ENCODE data around the gene PTPRG.

PTPRG gene

GRCh38 chr3:61841111-61841845 lies 279.9 kb downstream of the PTPRG start:
- no peak overlapping the region for H3K4me3 Mint-ChIP-seq
- no peaks in the 10 kb centered on the region for H3K36me3 Mint-ChIP-seq (ENCODE audit: insufficient read depth)
- H3K27me3 Mint-ChIP-seq = no peaks in the 10 kb centered on the region
- ATAC-seq (replicated peaks) (no peak), DNase-seq (no peak)
- H3K4me1 Mint-ChIP-seq (ENCODE audit: low read depth in 2 of 2) = no peaks in the 10 kb centered on the region
- no peaks in the 10 kb centered on the region for H3K9me3 Mint-ChIP-seq
- no peak overlapping the region for H3K27ac Mint-ChIP-seq

DNA sequence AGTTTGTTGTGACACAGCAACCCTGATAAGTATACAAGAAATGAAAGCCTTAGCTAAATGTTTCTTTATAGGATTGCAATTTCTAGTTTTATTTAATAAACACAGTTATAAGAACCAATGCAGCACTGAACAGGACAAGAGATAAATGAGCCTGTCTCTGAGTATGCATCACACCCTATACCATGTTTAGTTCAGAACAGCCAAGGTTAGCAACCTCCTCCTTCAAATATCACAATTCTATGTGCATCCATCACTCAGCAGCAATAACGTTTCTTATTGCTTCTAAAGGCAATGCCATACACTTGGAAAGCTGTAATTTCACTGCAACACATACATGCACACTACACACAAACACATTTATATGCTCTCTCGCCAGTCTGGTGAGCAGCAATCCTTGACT lies 280.6 kb downstream of the PTPRG start:
- Mint-ChIP-seq H3K27ac (no peak overlapping the region), H3K4me1 (ENCODE audit: low read depth in 2 of 2) (no peaks in the 10 kb centered on the region), H3K27me3 (no peaks in the 10 kb centered on the region), H3K4me3 (no peak overlapping the region), H3K9me3 (no peaks in the 10 kb centered on the region), H3K36me3 (ENCODE audit: insufficient read depth) (no peaks in the 10 kb centered on the region)
- DNase-seq = no peak
- ATAC-seq (replicated peaks) = no peak

DNA sequence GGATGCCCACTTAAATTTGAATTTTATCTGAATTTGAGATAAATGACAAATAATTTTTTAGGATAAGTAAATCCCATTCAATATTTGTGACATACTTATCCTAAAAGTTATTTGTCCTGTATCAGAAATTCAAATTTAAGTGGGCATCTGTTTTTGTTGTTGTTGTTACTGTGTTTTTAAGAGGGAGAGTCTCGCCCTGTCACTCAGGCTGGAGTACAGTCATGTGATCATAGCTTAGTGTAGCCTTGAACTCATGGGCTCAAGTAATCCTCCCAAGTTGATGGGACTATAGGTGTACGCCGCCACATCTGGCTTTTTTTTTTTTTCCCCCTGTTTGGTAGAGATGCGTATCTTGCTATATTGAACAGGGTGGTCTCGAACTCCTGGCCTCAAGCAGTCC lies 283.0 kb downstream of the PTPRG start:
- no peak for DNase-seq
- Mint-ChIP-seq H3K27me3 (no peaks in the 10 kb centered on the region), H3K4me3 (no peak overlapping the region), H3K27ac (no peak overlapping the region), H3K4me1 (ENCODE audit: low read depth in 2 of 2) (no peaks in the 10 kb centered on the region), H3K9me3 (peaks cover 0 to 1% of the 10 kb centered on the region in 2 donors), H3K36me3 (ENCODE audit: insufficient read depth) (no peaks in the 10 kb centered on the region)
- no peak for ATAC-seq (replicated peaks)

DNA sequence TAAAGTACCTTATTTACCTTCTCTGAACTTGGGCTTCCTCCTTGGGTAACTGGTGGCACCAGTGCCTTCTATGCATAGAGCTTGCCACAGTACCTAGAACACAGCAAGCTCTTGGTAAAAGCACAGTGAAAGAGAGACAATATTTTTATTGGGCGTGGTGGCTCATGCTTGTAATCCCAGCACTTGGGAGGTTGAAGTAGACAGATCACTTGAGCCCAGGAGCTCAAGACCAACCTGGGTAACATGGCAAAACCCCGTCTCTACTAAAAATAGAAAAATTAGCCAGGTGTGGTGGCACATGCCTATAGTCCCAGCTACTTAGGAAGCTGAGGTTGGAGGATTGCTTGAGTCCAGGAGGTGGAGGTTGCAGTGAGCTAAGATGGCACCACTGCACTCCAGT lies 285.1 kb downstream of the PTPRG start:
- H3K4me3 Mint-ChIP-seq = no peak overlapping the region

DNA sequence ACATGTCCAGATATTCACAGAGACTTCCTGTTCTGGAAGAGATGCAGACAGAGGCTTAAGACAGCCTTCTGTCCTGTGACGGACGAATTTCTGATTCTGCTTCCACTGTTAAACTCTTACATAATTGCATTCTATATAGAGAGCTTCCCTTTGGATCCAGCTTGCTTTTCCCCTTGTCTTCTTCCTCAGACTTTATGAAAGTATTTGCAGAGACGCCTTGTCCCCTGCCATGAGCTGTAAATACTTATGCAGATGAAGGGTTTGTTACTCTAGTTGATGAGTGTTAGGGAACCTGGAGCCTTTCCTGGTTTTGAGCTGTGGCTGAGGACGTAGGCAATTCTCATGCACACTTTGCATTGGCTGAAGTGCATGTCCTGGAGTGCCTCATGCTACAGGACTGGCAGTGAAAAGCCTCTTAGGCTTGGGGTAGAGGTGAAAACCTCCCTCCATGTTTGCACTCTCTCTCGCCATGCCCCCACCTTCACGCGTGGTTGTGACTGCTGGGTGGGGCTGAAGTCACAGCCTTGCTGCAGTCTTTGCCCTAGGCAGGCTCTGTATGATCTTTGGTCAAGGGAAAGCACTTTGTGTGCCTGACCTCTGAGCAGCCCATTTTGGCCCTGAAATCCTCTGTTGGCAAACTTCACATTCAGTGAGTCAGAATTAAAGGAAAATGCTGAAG lies 286.6 kb downstream of the PTPRG start:
- Mint-ChIP-seq H3K36me3 (ENCODE audit: insufficient read depth) (no peaks in the 10 kb centered on the region), H3K27me3 (no peaks in the 10 kb centered on the region), H3K9me3 (peaks cover 0 to 1% of the 10 kb centered on the region in 2 donors), H3K4me3 (no peak overlapping the region), H3K4me1 (ENCODE audit: low read depth in 2 of 2) (no peaks in the 10 kb centered on the region), H3K27ac (no peak overlapping the region)
- no peak for DNase-seq
- no peak for ATAC-seq (replicated peaks)

More for the DNA sequence above, 285.1 kb downstream of the PTPRG start:
- Mint-ChIP-seq H3K27me3 (no peaks in the 10 kb centered on the region), H3K4me1 (ENCODE audit: low read depth in 2 of 2) (no peaks in the 10 kb centered on the region), H3K9me3 (peaks cover 0 to 1% of the 10 kb centered on the region in 2 donors), H3K27ac (no peak overlapping the region), H3K36me3 (ENCODE audit: insufficient read depth) (no peaks in the 10 kb centered on the region)
- DNase-seq (no peak), ATAC-seq (replicated peaks) (no peak)

- no peaks in the 10 kb centered on the region for H3K27me3 Mint-ChIP-seq
- H3K36me3 Mint-ChIP-seq (ENCODE audit: insufficient read depth) = no peaks in the 10 kb centered on the region
- no peaks in the 10 kb centered on the region for H3K4me1 Mint-ChIP-seq (ENCODE audit: low read depth in 2 of 2)
- peaks cover 0 to 1% of the 10 kb centered on the region in 2 donors for H3K9me3 Mint-ChIP-seq
- H3K27ac Mint-ChIP-seq = no peak overlapping the region
- no peak for ATAC-seq (replicated peaks)
- DNase-seq = no peak
- H3K4me3 Mint-ChIP-seq = no peak overlapping the region
These were observed 287.5 kb downstream of the PTPRG start for GRCh38 chr3:61848885-61849284.

- Mint-ChIP-seq H3K4me3 (no peak overlapping the region), H3K27me3 (no peaks in the 10 kb centered on the region), H3K36me3 (ENCODE audit: insufficient read depth) (no peaks in the 10 kb centered on the region), H3K27ac (no peak overlapping the region), H3K9me3 (peaks cover 0 to 4% of the 10 kb centered on the region in 2 donors), H3K4me1 (ENCODE audit: low read depth in 2 of 2) (no peaks in the 10 kb centered on the region)
- DNase-seq (no peak), ATAC-seq (replicated peaks) (no peak)
These were observed 292.5 kb downstream of the PTPRG start for GRCh38 chr3:61853912-61854311.

- Mint-ChIP-seq H3K27ac (no peak overlapping the region), H3K4me1 (ENCODE audit: low read depth in 2 of 2) (no peaks in the 10 kb centered on the region), H3K36me3 (ENCODE audit: insufficient read depth) (no peaks in the 10 kb centered on the region), H3K27me3 (no peaks in the 10 kb centered on the region), H3K9me3 (peaks cover 0 to 4% of the 10 kb centered on the region in 2 donors), H3K4me3 (no peak overlapping the region)
- ATAC-seq (replicated peaks) (no peak), DNase-seq (no peak)
These were observed 293.8 kb downstream of the PTPRG start for GRCh38 chr3:61855211-61855610.

- Mint-ChIP-seq H3K27ac (no peak overlapping the region), H3K9me3 (peaks cover 0 to 5% of the 10 kb centered on the region in 2 donors), H3K27me3 (no peaks in the 10 kb centered on the region), H3K4me3 (no peak overlapping the region), H3K4me1 (ENCODE audit: low read depth in 2 of 2) (no peaks in the 10 kb centered on the region), H3K36me3 (ENCODE audit: insufficient read depth) (no peaks in the 10 kb centered on the region)
- ATAC-seq (replicated peaks) (no peak), DNase-seq (no peak)
These were observed 295.9 kb downstream of the PTPRG start for GRCh38 chr3:61857297-61857696.

- Mint-ChIP-seq H3K4me1 (ENCODE audit: low read depth in 2 of 2) (no peaks in the 10 kb centered on the region), H3K27ac (no peak overlapping the region), H3K27me3 (no peaks in the 10 kb centered on the region), H3K4me3 (no peak overlapping the region), H3K9me3 (peaks cover 0 to 9% of the 10 kb centered on the region in 2 donors), H3K36me3 (ENCODE audit: insufficient read depth) (no peaks in the 10 kb centered on the region)
- ATAC-seq (replicated peaks) (no peak), DNase-seq (no peak)
These were observed 296.7 kb downstream of the PTPRG start for GRCh38 chr3:61858054-61858453.

DNA sequence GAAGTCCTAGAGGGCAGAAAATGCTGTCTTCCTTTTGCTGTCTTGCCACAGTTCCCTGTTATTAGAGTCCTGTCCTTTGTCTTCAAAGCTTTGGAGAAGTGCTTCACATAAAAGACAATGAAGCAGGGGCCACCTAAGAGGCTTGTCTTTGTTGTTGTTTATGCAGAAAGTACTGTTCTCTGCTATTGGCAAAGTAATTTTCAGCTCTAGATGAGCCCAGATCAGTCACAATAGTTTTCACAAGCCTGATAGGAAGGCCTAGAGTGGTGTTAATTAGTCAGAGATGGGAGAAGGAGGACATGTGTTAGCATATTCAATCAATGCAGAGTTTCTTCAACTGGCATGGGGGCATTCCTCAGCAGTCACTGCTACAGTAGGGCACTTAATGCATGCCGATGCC lies 300.0 kb downstream of the PTPRG start:
- no peaks in the 10 kb centered on the region for H3K27me3 Mint-ChIP-seq
- H3K4me1 Mint-ChIP-seq (ENCODE audit: low read depth in 2 of 2) = no peaks in the 10 kb centered on the region
- H3K9me3 Mint-ChIP-seq = peaks cover 0 to 9% of the 10 kb centered on the region in 2 donors
- no peak for DNase-seq
- H3K4me3 Mint-ChIP-seq = no peak overlapping the region
- no peak for ATAC-seq (replicated peaks)
- H3K27ac Mint-ChIP-seq = no peak overlapping the region
- H3K36me3 Mint-ChIP-seq (ENCODE audit: insufficient read depth) = no peaks in the 10 kb centered on the region

GRCh38 chr3:61862614-61863289 lies 301.4 kb downstream of the PTPRG start:
- no peaks in the 10 kb centered on the region for H3K4me1 Mint-ChIP-seq (ENCODE audit: low read depth in 2 of 2)
- no peak for ATAC-seq (replicated peaks)
- H3K36me3 Mint-ChIP-seq (ENCODE audit: insufficient read depth) = no peaks in the 10 kb centered on the region
- no peak overlapping the region for H3K4me3 Mint-ChIP-seq
- peaks cover 0 to 6% of the 10 kb centered on the region in 2 donors for H3K9me3 Mint-ChIP-seq
- no peak for DNase-seq
- no peaks in the 10 kb centered on the region for H3K27me3 Mint-ChIP-seq
- no peak overlapping the region for H3K27ac Mint-ChIP-seq

- Mint-ChIP-seq H3K4me3 (no peak overlapping the region), H3K27me3 (no peaks in the 10 kb centered on the region), H3K9me3 (peaks cover 0 to 5% of the 10 kb centered on the region in 2 donors), H3K36me3 (ENCODE audit: insufficient read depth) (no peaks in the 10 kb centered on the region), H3K4me1 (ENCODE audit: low read depth in 2 of 2) (no peaks in the 10 kb centered on the region), H3K27ac (no peak overlapping the region)
- DNase-seq (no peak), ATAC-seq (replicated peaks) (no peak)
These were observed 302.2 kb downstream of the PTPRG start for GRCh38 chr3:61863579-61863978.

GRCh38 chr3:61864886-61865285 lies 303.5 kb downstream of the PTPRG start:
- DNase-seq = no peak
- H3K4me1 Mint-ChIP-seq (ENCODE audit: low read depth in 2 of 2) = no peaks in the 10 kb centered on the region
- no peak for ATAC-seq (replicated peaks)
- H3K27me3 Mint-ChIP-seq = no peaks in the 10 kb centered on the region
- no peak overlapping the region for H3K4me3 Mint-ChIP-seq
- peaks cover 0 to 5% of the 10 kb centered on the region in 2 donors for H3K9me3 Mint-ChIP-seq
- no peaks in the 10 kb centered on the region for H3K36me3 Mint-ChIP-seq (ENCODE audit: insufficient read depth)
- no peak overlapping the region for H3K27ac Mint-ChIP-seq

Data from effector memory CD8-positive, alpha-beta T cell (primary cell).